Testis (tissue), 2 donors: Measurements from ENCODE around the gene WDFY4.

Experiments used
- CTCF ChIP-seq, 3 experiments: fragments of 450-650 bp in 2 of 3; fragments of 200-600 bp in 1 of 3; sonication (generic) in 1 of 3; IDR thresholded peaks; one replicate each; pipeline ENCODE4 v1.5.1; 2016 to 2019; ENCODE audit warnings: antibody characterized with exemption in 3 of 3, mild to moderate bottlenecking in 2 of 3, moderate library complexity in 1 of 3
- POLR2A ChIP-seq: fragments of 450-650 bp; IDR thresholded peaks from one replicate; pipeline ENCODE4 v1.6.1; 2017; ENCODE audit warnings: antibody characterized with exemption, mild to moderate bottlenecking, moderate library complexity

- no peak for TF ChIP-seq POLR2A
- TF ChIP-seq CTCF (IDR thresholded peaks at IDR 0.05), result no peak
These were observed 33.4 kb upstream of the WDFY4 start for GRCh38 chr10:48651293-48651692.
